GM12891 (cell line): ENCODE data around the gene FAF1.

Experiments used
- POLR2A ChIP-seq: IDR thresholded peaks from 2 replicates; pipeline ENCODE4 v1.6.1; 2011; ENCODE audit warnings: low read depth, low read length, control low read depth
- POLR2AphosphoS5 ChIP-seq: IDR thresholded peaks from 2 replicates; pipeline ENCODE4 v1.6.1; 2011; ENCODE audit warnings: low read depth, low read length, control low read depth

GRCh38 chr1:50593515-50593914 is 366.6 kb downstream of the FAF1 start:
- TF ChIP-seq POLR2A (no peak), POLR2AphosphoS5 (no peak)
